Peyer's patch (tissue), 4 donors: ENCODE results near the gene SGPP1. TPM values are rescaled to one million over a fixed set of nuclear protein-coding genes. Genes with fewer than 3 reads are reported as not detected.

Experiments used
- DNase-seq, 3 donors: peaks; one replicate each; pipeline ENCODE4 v3.0.0-alpha.2; 2017 to 2019
- H3K27ac ChIP-seq, 4 donors: fragments of 200-600 bp; sonication (generic); one replicate each; pipeline ENCODE4 v1.5.1; 2016 to 2019
- H3K27me3 ChIP-seq, 2 donors: fragments of 200-600 bp; sonication (generic); one replicate each; pipeline ENCODE4 v1.5.1; 2019
- H3K36me3 ChIP-seq, 3 donors: fragments of 200-600 bp; sonication (generic); one replicate each; pipeline ENCODE4 v1.5.1; 2016 to 2019
- H3K4me1 ChIP-seq, 4 donors: fragments of 200-600 bp; sonication (generic); one replicate each; pipeline ENCODE4 v1.5.1; 2016 to 2019
- H3K4me3 ChIP-seq, 4 donors: fragments of 200-600 bp; sonication (generic); 1 replicate in 3 of 4; 2 replicates in 1 of 4; pipeline ENCODE4 v1.5.1; 2016 to 2019; ENCODE audit warnings: mild to moderate bottlenecking in 1 of 4
- H3K9me3 ChIP-seq, 4 donors: fragments of 200-600 bp; sonication (generic); one replicate each; pipeline ENCODE4 v1.5.1; 2016 to 2019; ENCODE audit warnings: mild to moderate bottlenecking in 1 of 4
- CTCF ChIP-seq, 6 experiments: fragments of 450-650 bp in 4 of 6; fragments of 200-600 bp in 2 of 6; sonication (generic) in 1 of 6; IDR thresholded peaks; one replicate each; pipeline ENCODE4 v1.5.1; 2017 to 2019; ENCODE audit warnings: antibody characterized with exemption in 6 of 6, mild to moderate bottlenecking in 3 of 6, moderate library complexity in 1 of 6
- POLR2A ChIP-seq, 2 donors: fragments of 450-650 bp; IDR thresholded peaks; one replicate each; pipeline ENCODE4 v1.5.1; 2017; ENCODE audit warnings: antibody characterized with exemption in 2 of 2, mild to moderate bottlenecking in 2 of 2, moderate library complexity in 2 of 2
- total RNA-seq, 4 donors: library from RNA; depleted of rRNA; stranded (reverse); fragments of >200 nt; gene quantifications; one replicate each; pipeline ENCODE4 v1.1.0, GENCODE V29; 2016

SGPP1 gene
- total RNA-seq, 4 donors from 2014 or later = 10.9 to 21.5 (median 16.4) TPM

DNA sequence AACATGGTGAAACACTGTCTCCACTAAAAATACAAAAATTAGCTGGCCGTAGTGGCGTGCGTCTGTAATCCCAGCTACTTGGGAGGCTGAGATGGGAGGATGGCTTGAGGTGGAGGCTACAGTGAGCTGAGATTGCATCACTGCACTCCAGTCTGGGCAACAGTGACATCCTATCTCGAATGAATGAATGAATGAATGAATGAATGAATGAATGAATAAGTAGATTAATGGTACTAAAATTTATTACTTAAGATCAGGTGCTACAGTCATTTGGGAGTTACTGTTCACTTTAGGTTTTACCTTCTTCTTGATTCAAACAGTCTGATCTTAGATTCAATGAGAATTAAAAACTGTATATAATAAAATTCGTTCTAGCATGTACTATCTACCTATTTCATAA is 54.6 kb downstream of the SGPP1 start:
- Histone ChIP-seq H3K4me1 (no peaks in the 10 kb centered on the region), H3K27me3 (no peaks in the 10 kb centered on the region), H3K27ac (no peak overlapping the region), H3K36me3 (no peaks in the 10 kb centered on the region), H3K4me3 (no peak overlapping the region), H3K9me3 (no peaks in the 10 kb centered on the region)
- no peak for DNase-seq
- TF ChIP-seq POLR2A (IDR thresholded peaks at IDR 0.05) (no peak), CTCF (IDR thresholded peaks at IDR 0.05) (no peak)

DNA sequence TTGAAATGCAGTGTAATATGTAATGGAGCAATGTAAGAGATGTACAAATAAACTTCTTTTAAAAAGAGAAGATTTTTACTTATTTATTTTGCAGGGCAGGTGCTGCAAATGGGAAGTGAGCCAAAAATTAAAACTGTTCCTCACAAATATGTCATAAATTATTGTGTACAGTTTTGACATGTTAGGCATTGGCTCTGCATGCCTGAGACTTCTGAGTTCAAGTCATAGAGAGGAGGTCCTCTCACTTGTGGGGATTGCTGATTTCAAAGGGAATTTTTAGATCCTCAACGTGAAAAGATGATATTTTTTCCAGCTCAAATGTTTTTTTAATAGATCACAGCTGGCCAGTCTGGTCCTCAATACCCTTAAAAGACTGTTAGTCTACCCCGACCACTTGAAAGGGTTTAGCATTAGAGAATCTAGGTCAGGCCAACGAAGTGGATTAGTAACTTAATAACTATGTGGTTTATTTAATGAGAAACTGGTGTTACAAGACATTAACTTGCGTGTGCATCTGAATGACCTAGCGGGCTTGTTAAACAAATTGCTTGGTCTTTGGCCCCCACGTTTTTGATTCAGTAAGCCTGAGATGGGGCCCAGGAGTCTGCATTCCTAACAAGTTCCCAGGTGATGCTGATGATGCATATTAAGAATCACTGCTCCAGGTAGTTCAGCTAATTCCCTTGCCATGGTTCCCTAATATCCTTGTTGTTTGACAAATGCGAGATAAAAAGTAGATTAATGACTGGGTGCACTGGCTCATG is 55.3 kb downstream of the SGPP1 start:
- Histone ChIP-seq H3K9me3 (no peaks in the 10 kb centered on the region), H3K27ac (no peak overlapping the region), H3K27me3 (no peaks in the 10 kb centered on the region), H3K36me3 (no peaks in the 10 kb centered on the region), H3K4me3 (no peak overlapping the region), H3K4me1 (no peaks in the 10 kb centered on the region)
- TF ChIP-seq POLR2A (IDR thresholded peaks at IDR 0.05) (no peak), CTCF (IDR thresholded peaks at IDR 0.05) (no peak)
- DNase-seq = no peak

DNA sequence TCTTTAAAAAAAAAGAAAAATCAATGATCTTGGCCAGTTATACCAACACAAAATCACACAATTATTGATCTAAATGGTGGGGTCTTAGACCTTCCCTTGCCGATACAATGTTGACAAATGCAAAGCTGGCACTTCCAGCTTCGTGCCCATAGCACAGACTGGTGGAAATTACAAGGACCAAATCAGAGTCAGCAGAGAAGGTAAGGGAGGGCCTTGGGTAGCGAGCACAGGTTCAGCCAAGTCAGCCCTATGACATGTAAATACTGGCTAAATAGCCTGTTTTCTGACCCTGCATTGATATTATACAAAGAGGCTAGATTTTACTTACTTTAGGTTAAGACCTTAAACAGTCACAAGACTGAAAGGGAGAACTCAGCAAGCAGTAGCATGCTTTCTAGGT is 55.9 kb downstream of the SGPP1 start:
- H3K4me3 ChIP-seq = no peak overlapping the region
- H3K9me3 ChIP-seq = no peaks in the 10 kb centered on the region
- H3K36me3 ChIP-seq = no peaks in the 10 kb centered on the region
- no peak overlapping the region for H3K27ac ChIP-seq
- no peaks in the 10 kb centered on the region for H3K27me3 ChIP-seq
- no peaks in the 10 kb centered on the region for H3K4me1 ChIP-seq
- DNase-seq = no peak
- TF ChIP-seq CTCF (IDR thresholded peaks at IDR 0.05) (no peak), POLR2A (IDR thresholded peaks at IDR 0.05) (no peak)

DNA sequence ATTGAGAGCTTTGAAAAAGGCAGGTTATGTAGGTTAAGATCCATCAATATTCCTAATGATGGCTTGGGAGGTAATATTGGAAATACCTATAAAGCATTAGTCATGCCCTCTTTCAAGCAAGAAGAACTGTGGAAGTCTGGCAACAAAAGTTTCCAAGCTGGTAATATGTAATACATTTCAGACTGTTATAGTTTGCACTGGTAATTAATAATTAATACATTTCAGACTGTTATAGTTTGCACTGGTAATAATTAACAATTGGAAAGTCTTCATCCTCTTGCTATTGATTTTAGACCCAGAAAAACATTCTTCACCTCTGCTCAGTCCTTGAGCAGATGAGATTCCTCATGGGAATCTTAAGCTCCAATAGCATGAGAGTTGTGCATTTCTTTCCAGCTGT is 57.2 kb downstream of the SGPP1 start:
- TF ChIP-seq POLR2A (IDR thresholded peaks at IDR 0.05) (no peak), CTCF (IDR thresholded peaks at IDR 0.05) (no peak)
- H3K9me3 ChIP-seq = no peaks in the 10 kb centered on the region
- no peak for DNase-seq
- no peaks in the 10 kb centered on the region for H3K36me3 ChIP-seq
- no peak overlapping the region for H3K4me3 ChIP-seq
- no peak overlapping the region for H3K27ac ChIP-seq
- H3K4me1 ChIP-seq = no peaks in the 10 kb centered on the region
- no peaks in the 10 kb centered on the region for H3K27me3 ChIP-seq

DNA sequence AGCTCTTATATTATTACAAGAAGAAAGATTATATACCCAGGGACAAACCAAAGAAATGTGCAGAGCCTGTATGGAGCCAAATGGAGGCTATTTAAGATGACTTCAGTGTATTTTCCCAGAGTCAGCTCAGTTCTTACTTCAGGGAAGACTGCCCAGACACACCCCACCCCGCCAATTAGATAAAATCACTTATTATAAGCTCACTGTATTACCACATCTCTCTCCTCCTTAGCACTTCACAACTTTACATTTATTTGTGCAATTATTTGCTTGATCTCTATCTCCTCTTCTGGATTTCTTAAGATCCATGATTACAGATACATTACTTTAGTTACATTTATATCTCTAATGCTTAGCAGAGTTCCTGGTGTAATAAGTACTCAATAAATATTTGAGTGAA is 61.5 kb downstream of the SGPP1 start:
- H3K27ac ChIP-seq = no peak overlapping the region
- H3K4me3 ChIP-seq = no peak overlapping the region
- peaks cover 0 to 11% (median 0%) of the 10 kb centered on the region in 4 donors for H3K4me1 ChIP-seq
- H3K36me3 ChIP-seq = no peaks in the 10 kb centered on the region
- no peaks in the 10 kb centered on the region for H3K9me3 ChIP-seq
- H3K27me3 ChIP-seq = no peaks in the 10 kb centered on the region
- TF ChIP-seq POLR2A (IDR thresholded peaks at IDR 0.05) (no peak), CTCF (IDR thresholded peaks at IDR 0.05) (no peak)
- no peak for DNase-seq
